Fibroblast of villous mesenchyme (primary cell): ENCODE measurements around the gene RUVBL2. TPM values are rescaled to one million over a fixed set of nuclear protein-coding genes. Genes with fewer than 3 reads are reported as not detected.

Source experiments
- DNase-seq: peaks from one replicate; pipeline ENCODE4 v3.0.0-alpha.2; 2010; ENCODE audit warnings: low read depth
- H3K4me3 ChIP-seq: 2 replicates; pipeline ENCODE4 v1.5.1; 2011; ENCODE audit warnings: low read depth, mild to moderate bottlenecking, low read length
- small RNA-seq: library from RNA; depleted of rRNA; stranded (forward); fragments of <200 nt; gene quantifications from one replicate; pipeline ENCODE3, GENCODE V24; 2012
- total RNA-seq: library from RNA; depleted of rRNA; stranded (reverse); fragments of >200 nt; gene quantifications from 2 replicates; pipeline ENCODE4 v1.2.3, GENCODE V29; 2012
- TF ChIP-seq, protein P1 (sequence below): IDR thresholded peaks from 2 replicates; pipeline ENCODE4 v1.5.1; 2012; ENCODE audit warnings: low read depth, mild to moderate bottlenecking, low read length; ENCODE audit not compliant: insufficient read depth

The RUVBL2 gene
- total RNA-seq, 1 donor, result 176 TPM

DNA sequence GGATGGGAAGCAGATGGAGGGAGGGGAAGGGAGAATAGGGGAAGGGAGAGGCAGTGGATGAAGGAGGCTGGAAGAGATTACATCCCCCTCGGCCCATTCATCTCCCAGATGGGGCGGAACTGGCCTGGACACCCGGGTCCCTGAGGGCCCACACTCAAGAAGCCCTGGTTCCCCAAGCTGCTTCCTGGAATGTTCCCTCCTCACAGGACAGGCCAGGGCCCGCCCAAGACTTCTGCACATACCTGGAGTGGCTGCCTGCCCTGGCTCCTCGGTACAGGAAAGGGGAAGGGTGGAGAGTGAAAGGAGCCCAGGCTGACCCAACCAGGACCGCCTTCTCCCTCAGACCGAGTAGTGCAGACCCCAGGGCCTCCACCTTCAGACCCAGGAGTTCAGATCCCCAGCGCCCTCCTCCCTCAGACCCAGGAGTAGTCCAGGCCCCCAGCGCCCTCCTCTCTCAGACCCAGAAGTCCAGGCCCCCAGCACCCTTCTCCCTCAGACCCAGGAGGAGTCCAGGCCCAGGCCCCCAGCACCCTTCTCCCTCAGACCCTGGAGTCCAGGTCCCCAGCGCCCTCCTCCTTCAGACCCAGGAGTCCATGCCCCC lies 70.4 kb downstream of the RUVBL2 start:
- TF ChIP-seq, protein P1, sequence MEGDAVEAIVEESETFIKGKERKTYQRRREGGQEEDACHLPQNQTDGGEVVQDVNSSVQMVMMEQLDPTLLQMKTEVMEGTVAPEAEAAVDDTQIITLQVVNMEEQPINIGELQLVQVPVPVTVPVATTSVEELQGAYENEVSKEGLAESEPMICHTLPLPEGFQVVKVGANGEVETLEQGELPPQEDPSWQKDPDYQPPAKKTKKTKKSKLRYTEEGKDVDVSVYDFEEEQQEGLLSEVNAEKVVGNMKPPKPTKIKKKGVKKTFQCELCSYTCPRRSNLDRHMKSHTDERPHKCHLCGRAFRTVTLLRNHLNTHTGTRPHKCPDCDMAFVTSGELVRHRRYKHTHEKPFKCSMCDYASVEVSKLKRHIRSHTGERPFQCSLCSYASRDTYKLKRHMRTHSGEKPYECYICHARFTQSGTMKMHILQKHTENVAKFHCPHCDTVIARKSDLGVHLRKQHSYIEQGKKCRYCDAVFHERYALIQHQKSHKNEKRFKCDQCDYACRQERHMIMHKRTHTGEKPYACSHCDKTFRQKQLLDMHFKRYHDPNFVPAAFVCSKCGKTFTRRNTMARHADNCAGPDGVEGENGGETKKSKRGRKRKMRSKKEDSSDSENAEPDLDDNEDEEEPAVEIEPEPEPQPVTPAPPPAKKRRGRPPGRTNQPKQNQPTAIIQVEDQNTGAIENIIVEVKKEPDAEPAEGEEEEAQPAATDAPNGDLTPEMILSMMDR, result no peak

DNA sequence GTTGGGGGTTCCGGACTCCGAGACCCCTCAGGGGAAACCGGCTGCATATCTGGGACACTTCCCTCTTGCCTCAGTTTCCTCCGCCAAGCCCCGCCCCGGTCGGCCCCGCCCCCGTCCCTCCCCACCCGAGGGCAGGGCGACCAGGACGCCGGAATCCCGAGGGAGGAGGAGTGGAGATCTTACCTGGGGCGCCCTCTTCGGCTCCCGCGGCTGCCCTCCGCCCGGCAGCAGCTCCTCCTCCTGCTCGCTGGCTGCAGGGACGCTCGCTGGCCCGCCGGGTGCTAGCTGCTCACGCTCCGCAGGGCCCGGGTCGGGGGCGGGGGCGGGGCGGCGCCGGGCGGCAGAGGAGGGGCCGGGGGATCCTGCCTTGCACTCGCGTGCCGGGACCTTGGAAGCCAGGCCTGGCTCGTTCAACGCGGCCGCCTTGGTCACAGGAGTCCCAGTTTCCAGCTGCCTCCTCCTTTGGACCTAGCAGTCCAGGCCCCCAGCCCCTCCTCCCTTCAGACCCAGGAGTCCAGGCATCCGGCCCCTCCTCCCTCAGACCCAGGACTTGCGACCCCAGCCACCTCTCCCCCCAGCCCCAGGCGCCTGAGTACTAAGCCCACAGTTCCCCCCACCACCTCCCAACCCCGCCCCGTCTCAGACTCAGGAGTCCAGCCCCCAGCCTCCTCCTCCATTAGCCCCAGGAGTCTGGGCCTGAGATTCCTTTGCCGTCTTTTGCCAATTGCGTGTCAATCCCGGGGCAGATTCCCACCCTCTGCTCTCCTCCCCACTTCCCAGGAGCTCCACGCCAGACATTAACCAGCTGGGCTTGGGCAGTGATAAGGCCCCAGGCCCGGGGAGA lies 71.3 kb downstream of the RUVBL2 start, which contains the start of gene NTF4:
NTF4 (minus strand) TSS at position 51 of the 844 bp plus-strand sequence. CDS start 2,821 bp downstream, outside the sequence.
- TF ChIP-seq, protein P1, result no peak
- peak; percentile 30 for DNase-seq
- peak within 1 kb of the TSS; percentile 27 for H3K4me3 ChIP-seq

More for the DNA sequence above, 70.4 kb downstream of the RUVBL2 start:
- H3K4me3 ChIP-seq, result no peak overlapping the region
- no peak for DNase-seq

Small RNAs within 50 kb of the gene (small RNA-seq; reads per million reads assigned to genes)
- not detected for gene MIR6798

Other genes starting within 250 kb of the RUVBL2 start
- gene IZUMO1, start 247.0 kb upstream of the RUVBL2 start, total RNA-seq, result under 0.01 TPM in 1 of 2 replicates, not detected in the other
- under 0.01 TPM in 2 replicates for gene FUT1, start 241.2 kb upstream of the RUVBL2 start, total RNA-seq
- not detected in 2 replicates for gene FGF21, start 238.4 kb upstream of the RUVBL2 start, total RNA-seq
- gene BCAT2, start 182.9 kb upstream of the RUVBL2 start, total RNA-seq, result 30.3 and 31.5 TPM in 2 replicates
- 12.2 and 13.8 TPM in 2 replicates for gene HSD17B14, start 157.4 kb upstream of the RUVBL2 start, total RNA-seq
- 6.0 and 12.2 TPM in 2 replicates for gene PLEKHA4, start 125.3 kb upstream of the RUVBL2 start, total RNA-seq
- 63.9 and 76.0 TPM in 2 replicates for gene PPP1R15A, start 121.5 kb upstream of the RUVBL2 start, total RNA-seq
- 0.32 TPM in 1 of 2 replicates, not detected in the other for gene TULP2, start 95.1 kb upstream of the RUVBL2 start, total RNA-seq
- gene NUCB1, start 93.6 kb upstream of the RUVBL2 start, total RNA-seq, result 139 and 154 TPM in 2 replicates
- gene DHDH, start 60.2 kb upstream of the RUVBL2 start, total RNA-seq, result not detected in 2 replicates
- 65.4 and 85.9 TPM in 2 replicates for gene BAX, start 39.0 kb upstream of the RUVBL2 start, total RNA-seq
- 2,928 and 4,150 TPM in 2 replicates for gene FTL, start 28.6 kb upstream of the RUVBL2 start, total RNA-seq
- gene GYS1, start 578 bp upstream of the RUVBL2 start, total RNA-seq, result 39.6 and 43.2 TPM in 2 replicates
- 0.32 TPM in 1 of 2 replicates, not detected in the other for gene LHB, start 23.2 kb downstream of the RUVBL2 start, total RNA-seq
- gene CGB3, start 30.4 kb downstream of the RUVBL2 start, total RNA-seq, result not detected in 2 replicates
- gene CGB2, start 38.0 kb downstream of the RUVBL2 start, total RNA-seq, result not detected in 2 replicates
- gene CGB1, start 43.0 kb downstream of the RUVBL2 start, total RNA-seq, result not detected in 2 replicates
- gene CGB5, start 50.0 kb downstream of the RUVBL2 start, total RNA-seq, result 0.32 TPM in 1 of 2 replicates, not detected in the other
- gene CGB8, start 55.2 kb downstream of the RUVBL2 start, total RNA-seq, result not detected in 2 replicates
- under 0.01 and 0.32 TPM in 2 replicates for gene CGB7, start 63.9 kb downstream of the RUVBL2 start, total RNA-seq
- not detected in 2 replicates for gene NTF4, start 70.9 kb downstream of the RUVBL2 start, total RNA-seq
- not detected in 2 replicates for gene KCNA7, start 78.8 kb downstream of the RUVBL2 start, total RNA-seq
- 117 and 197 TPM in 2 replicates for gene SNRNP70, start 91.6 kb downstream of the RUVBL2 start, total RNA-seq
- gene LIN7B, start 120.5 kb downstream of the RUVBL2 start, total RNA-seq, result 4.8 and 6.5 TPM in 2 replicates
- 0.32 TPM in 1 of 2 replicates, not detected in the other for gene C19orf73, start 125.3 kb downstream of the RUVBL2 start, total RNA-seq
- gene PPFIA3, start 125.7 kb downstream of the RUVBL2 start, total RNA-seq, result 1.6 and 2.2 TPM in 2 replicates
- under 0.01 TPM in 1 of 2 replicates, not detected in the other for gene HRC, start 161.5 kb downstream of the RUVBL2 start, total RNA-seq
- gene TRPM4, start 163.9 kb downstream of the RUVBL2 start, total RNA-seq, result 17.3 and 18.0 TPM in 2 replicates